Astrocyte of the spinal cord (primary cell): ENCODE results near the gene SELENOF.
A peak's percentile ranks its signal among the peaks of the same experiment; 100 is the strongest.

Experiments
- DNase-seq: peaks from one replicate; pipeline ENCODE4 v3.0.0; 2011; ENCODE audit warnings: low read depth, low spot score
- H3K4me3 ChIP-seq: 2 replicates; pipeline ENCODE4 v1.5.1; 2011; ENCODE audit warnings: low read depth, mild to moderate bottlenecking, low read length, moderate library complexity
- in situ Hi-C: cut with HindIII; loops from 2 replicates; pipeline ENCODE4 v1.10.0; 2017; ENCODE audit warnings: low sequenced_read_pairs
- TF ChIP-seq, protein P1 (sequence below): IDR thresholded peaks from 2 replicates; pipeline ENCODE4 v1.5.1; 2012; ENCODE audit warnings: low read depth, mild to moderate bottlenecking, low read length, inconsistent platforms

SELENOF gene

DNA sequence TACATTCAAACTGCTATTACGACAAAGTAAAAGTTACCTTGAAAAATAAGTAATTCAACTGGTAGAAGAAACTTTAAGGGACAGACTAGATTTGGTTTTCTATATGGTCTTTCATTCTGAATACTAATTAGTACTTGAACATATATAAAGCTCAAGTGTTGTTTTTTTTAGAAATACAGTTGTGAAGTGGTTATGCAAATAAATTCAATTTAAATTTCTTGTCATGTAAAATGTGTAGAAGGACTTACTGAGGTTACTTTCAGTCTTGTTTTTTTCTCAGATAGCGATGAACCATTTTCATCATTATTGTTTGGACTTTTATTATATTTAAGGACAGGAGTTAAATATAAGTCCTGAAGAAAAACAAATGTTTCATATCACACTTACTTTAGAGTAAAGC is 24.9 kb upstream of the SELENOF start:
- TF ChIP-seq, protein P1, sequence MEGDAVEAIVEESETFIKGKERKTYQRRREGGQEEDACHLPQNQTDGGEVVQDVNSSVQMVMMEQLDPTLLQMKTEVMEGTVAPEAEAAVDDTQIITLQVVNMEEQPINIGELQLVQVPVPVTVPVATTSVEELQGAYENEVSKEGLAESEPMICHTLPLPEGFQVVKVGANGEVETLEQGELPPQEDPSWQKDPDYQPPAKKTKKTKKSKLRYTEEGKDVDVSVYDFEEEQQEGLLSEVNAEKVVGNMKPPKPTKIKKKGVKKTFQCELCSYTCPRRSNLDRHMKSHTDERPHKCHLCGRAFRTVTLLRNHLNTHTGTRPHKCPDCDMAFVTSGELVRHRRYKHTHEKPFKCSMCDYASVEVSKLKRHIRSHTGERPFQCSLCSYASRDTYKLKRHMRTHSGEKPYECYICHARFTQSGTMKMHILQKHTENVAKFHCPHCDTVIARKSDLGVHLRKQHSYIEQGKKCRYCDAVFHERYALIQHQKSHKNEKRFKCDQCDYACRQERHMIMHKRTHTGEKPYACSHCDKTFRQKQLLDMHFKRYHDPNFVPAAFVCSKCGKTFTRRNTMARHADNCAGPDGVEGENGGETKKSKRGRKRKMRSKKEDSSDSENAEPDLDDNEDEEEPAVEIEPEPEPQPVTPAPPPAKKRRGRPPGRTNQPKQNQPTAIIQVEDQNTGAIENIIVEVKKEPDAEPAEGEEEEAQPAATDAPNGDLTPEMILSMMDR: no peak
- no peak for DNase-seq
- no peak overlapping the region for H3K4me3 ChIP-seq
- in situ Hi-C loops: no loop called here

DNA sequence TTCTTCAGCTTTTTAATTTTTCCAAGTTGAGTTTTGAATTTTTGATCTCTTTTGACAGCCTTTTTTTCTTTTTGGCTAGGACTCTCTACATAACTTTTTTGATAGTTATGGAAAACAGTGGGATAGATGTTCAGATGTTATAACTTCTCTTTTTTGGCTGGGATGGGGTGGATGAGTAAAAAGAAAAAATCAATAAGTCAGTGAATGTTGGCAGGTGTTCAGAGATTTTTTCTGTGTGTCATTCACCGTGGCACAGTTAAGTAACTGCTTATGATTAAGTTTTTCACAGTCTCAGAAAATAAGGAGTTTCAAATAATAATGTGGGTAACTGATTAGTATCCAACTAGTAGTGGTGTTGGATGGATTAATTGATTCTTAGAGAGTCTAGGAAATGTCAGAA is 24.5 kb upstream of the SELENOF start:
- in situ Hi-C loops: no loop called here

DNA sequence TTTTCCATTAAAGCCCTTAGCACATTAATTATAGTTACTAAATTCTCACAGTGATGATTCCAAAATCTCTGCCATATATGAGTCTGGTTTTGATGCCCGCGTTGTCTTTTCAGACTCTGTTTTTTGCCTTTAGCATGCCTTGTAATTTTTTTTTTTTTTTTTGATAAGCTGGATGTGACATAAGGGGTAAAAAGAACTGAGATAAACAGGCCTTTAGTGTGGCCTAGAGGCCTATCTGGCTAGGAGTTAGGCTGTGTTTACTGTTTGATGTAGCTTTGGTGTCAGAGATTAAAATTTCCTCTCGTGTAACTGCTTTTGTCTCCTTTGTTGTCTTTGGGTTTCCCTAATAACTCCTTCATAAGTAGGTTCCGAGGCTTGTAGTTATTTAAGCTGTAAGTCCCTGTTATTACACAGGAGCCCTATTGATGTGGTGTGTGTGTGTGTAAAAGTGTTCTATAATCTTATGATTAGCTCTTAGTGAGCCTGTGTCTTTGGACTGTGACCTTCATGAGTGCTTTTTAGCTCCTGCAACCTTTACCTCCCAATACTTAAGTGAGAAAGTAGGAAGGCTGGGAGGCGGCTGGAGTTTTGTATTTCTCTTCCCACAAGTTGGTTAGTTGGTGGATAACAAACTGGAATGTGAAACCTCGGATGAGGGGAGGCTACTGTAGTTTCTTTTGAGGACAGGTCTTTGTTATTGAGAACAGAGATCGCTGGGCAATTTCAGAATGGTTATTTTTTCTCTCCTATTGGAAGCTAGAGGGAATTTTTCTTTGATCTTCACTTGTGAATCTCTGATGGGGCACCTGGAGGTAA is 19.8 kb upstream of the SELENOF start:
- in situ Hi-C loops: no loop called here
- DNase-seq: peak; percentile 12
- TF ChIP-seq, protein P1: no peak
- no peak overlapping the region for H3K4me3 ChIP-seq

More for the DNA sequence above, 24.5 kb upstream of the SELENOF start:
- no peak overlapping the region for H3K4me3 ChIP-seq
- no peak for DNase-seq
- TF ChIP-seq, protein P1: no peak

DNA sequence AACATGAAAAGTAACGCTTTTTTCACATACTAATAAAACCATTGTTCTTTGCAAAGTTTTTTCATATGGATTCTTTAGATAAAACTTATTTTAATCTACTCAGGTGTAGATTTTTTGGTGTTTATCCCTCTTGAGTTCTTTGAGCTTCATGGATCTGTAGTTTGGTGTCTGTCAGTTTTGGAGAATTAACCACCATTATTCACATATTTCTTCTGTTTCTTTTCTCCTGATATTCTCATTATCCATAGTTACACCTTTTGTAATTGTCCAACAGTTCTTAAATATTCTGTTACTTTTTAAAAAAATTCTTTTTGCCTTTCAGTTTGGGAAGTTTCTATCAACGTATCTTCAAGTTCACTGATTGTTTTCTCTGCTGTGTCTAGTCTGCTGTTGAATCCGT is 19.1 kb upstream of the SELENOF start:
- no peak for DNase-seq
- in situ Hi-C loops: no loop called here

DNA sequence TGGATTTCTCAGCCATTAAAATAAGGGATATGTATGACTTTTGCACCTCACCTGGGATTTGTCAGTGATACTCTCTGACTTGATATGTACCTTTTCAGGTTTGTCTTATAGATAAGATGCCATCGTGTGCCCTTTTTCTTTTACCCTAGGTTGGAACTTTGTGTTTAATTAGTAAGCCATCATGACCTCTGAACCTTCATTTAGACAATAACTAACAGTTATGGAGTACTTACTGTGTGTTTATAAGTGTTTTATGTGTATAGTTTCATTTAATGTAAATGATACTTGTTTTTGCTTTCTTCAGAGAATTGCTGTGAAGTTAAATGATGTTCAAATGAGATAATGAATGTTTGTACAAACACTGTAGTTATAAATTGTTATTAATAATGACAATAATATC is 14.9 kb upstream of the SELENOF start:
- TF ChIP-seq, protein P1: no peak
- in situ Hi-C loops: no loop called here
- H3K4me3 ChIP-seq: no peak overlapping the region
- DNase-seq: no peak

More for the DNA sequence above, 19.1 kb upstream of the SELENOF start:
- TF ChIP-seq, protein P1: no peak
- no peak overlapping the region for H3K4me3 ChIP-seq

DNA sequence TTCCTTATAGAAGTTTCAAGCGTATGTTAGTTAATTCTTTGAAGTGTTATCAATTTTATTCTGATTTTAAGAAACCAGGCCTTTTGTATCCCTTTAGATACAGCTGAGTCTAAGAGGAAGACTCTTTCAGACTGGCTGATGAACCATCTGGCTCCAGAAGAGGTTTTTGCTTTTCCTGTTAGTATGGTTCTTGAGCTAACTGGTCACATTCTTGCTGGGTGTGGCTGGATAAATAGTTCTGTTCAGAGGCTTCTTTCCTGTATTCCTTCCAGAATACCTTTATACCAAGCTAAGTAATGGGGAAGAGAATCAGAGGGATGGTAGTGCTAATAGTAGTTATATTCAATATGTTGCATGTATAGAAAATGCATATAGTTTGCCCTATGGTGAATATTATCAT is 13.0 kb upstream of the SELENOF start:
- no peak for DNase-seq
- H3K4me3 ChIP-seq: no peak overlapping the region
- TF ChIP-seq, protein P1: no peak
- in situ Hi-C loops: no loop called here
